ENCODE measurements around the gene BAG2. TPM values are rescaled to one million over a fixed set of nuclear protein-coding genes. Genes with fewer than 3 reads are reported as not detected.

Gene BAG2
- total and polyA plus RNA-seq, 2 of the 13 experiments (the other 11 are each of a cell fraction or from before 2014, with no cell fraction given) = 5.7 to 15.1 TPM

DNA sequence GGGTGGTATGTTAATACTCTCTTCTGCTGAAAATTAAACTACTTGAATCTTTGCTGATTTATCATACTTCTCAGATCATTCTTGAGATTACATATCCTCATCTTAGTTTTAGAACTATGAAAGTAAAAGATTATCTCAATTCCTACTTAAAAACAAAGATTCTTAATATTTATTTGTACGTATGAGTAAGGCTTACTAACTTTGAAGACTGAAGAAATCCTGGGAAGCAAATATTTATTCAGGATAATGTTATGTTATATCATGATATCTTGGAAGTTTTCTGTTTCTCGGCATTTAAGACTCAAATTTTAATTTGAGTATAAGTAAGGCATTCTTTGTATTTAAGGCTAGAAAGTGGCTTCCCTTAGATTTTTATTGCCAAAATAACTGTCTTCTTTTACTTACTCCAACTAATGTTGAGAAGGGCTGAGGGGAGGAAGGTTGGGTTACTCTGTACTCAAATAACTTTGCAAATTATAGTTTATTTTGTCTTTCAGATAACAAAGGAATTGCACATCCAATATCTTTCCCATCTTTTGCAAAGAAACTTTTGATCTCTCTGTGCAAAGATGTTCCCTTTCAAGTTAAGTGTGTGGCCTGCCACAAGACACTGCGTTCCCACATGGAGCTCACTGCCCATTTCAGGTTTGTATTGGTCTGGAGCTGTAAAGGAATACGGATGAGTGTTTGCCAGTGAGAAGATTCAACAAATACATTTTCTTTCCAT lies 30.5 kb upstream of the BAG2 start (continued):
- TF ChIP-seq SRSF1 (optimal IDR thresholded peaks at IDR 0.05; ENCODE audit: low read depth, low read length) (no peak), ZNF605 (CRISPR knock-in tag; IDR thresholded peaks at IDR 0.05) (no peak), BCL6 (CRISPR knock-in tag; IDR thresholded peaks at IDR 0.05) (peak; percentile 28), ZBTB20 (CRISPR knock-in tag; IDR thresholded peaks at IDR 0.05; ENCODE audit: borderline replicate concordance, low read depth) (no peak), SOX5 (CRISPR knock-in tag; IDR thresholded peaks at IDR 0.05; ENCODE audit: borderline replicate concordance) (peak; percentile 70), POLR2G (IDR thresholded peaks at IDR 0.05; ENCODE audit: low read depth, low read length) (no peak), KLF15 (CRISPR knock-in tag; IDR thresholded peaks at IDR 0.05; ENCODE audit: borderline replicate concordance) (no peak), ZSCAN29 (CRISPR knock-in tag; conservative IDR thresholded peaks at IDR 0.05) (no peak), KDM1A (CRISPR knock-in tag; IDR thresholded peaks at IDR 0.05) (no peak), ETV6 (CRISPR knock-in tag; conservative IDR thresholded peaks at IDR 0.05) (no peak)
- TF ChIP-seq, protein P1, sequence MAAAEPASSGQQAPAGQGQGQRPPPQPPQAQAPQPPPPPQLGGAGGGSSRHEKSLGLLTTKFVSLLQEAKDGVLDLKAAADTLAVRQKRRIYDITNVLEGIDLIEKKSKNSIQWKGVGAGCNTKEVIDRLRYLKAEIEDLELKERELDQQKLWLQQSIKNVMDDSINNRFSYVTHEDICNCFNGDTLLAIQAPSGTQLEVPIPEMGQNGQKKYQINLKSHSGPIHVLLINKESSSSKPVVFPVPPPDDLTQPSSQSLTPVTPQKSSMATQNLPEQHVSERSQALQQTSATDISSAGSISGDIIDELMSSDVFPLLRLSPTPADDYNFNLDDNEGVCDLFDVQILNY (CRISPR knock-in tag; conservative IDR thresholded peaks at IDR 0.05) = no peak
- TF ChIP-seq, protein P2, sequence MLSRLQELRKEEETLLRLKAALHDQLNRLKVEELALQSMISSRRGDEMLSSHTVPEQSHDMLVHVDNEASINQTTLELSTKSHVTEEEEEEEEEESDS (CRISPR knock-in tag; IDR thresholded peaks at IDR 0.05; ENCODE audit: borderline replicate concordance) = no peak
- TF ChIP-seq, protein P3, sequence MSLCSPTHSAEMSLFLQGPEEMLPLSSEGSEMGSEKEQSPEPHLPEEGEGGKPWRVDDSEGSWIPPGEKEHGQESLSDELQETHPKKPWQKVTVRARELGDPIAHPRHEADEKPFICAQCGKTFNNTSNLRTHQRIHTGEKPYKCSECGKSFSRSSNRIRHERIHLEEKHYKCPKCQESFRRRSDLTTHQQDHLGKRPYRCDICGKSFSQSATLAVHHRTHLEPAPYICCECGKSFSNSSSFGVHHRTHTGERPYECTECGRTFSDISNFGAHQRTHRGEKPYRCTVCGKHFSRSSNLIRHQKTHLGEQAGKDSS (CRISPR knock-in tag; IDR thresholded peaks at IDR 0.05; ENCODE audit: borderline replicate concordance, low read depth) = no peak
- TF ChIP-seq, protein P4, sequence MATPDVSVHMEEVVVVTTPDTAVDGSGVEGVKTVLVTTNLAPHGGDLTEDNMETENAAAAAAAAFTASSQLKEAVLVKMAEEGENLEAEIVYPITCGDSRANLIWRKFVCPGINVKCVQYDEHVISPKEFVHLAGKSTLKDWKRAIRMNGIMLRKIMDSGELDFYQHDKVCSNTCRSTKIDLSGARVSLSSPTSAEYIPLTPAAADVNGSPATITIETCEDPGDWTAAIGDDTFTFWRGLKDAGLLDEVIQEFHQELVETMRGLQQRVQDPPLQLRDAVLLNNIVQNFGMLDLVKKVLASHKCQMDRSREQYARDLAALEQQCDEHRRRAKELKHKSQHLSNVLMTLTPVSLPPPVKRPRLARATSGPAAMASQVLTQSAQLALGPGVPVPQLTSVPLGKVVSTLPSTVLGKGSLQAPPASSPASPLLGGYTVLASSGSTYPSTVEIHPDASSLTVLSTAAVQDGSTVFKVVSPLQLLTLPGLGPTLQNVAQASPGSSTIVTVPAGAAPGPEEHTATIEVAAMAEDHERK (CRISPR knock-in tag; IDR thresholded peaks at IDR 0.05; ENCODE audit: low read depth) = no peak
- TF ChIP-seq, protein P5, sequence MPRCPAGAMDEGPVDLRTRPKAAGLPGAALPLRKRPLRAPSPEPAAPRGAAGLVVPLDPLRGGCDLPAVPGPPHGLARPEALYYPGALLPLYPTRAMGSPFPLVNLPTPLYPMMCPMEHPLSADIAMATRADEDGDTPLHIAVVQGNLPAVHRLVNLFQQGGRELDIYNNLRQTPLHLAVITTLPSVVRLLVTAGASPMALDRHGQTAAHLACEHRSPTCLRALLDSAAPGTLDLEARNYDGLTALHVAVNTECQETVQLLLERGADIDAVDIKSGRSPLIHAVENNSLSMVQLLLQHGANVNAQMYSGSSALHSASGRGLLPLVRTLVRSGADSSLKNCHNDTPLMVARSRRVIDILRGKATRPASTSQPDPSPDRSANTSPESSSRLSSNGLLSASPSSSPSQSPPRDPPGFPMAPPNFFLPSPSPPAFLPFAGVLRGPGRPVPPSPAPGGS (CRISPR knock-in tag; IDR thresholded peaks at IDR 0.05) = no peak

All from HepG2 (cell line).